Liver (tissue), 3 donors: ENCODE data around the gene MAP1S.

Source experiments
- SP1 ChIP-seq: IDR thresholded peaks from 2 replicates; pipeline ENCODE4 v1.6.1; 2018; ENCODE audit warnings: antibody characterized with exemption, mild to moderate bottlenecking
- TAF1 ChIP-seq: conservative IDR thresholded peaks from 2 replicates; pipeline ENCODE4 v1.6.1; 2016; ENCODE audit warnings: antibody characterized with exemption, mild to moderate bottlenecking
- TF ChIP-seq, protein P1 (sequence below): fragments of 150-350 bp; IDR thresholded peaks from 2 replicates; pipeline ENCODE4 v1.5.1; 2017; ENCODE audit warnings: improper control_type of control experiment, low read depth, low read length; ENCODE audit not compliant: missing input control
- donor health status: healthy.
- donor health status: healthy.

DNA sequence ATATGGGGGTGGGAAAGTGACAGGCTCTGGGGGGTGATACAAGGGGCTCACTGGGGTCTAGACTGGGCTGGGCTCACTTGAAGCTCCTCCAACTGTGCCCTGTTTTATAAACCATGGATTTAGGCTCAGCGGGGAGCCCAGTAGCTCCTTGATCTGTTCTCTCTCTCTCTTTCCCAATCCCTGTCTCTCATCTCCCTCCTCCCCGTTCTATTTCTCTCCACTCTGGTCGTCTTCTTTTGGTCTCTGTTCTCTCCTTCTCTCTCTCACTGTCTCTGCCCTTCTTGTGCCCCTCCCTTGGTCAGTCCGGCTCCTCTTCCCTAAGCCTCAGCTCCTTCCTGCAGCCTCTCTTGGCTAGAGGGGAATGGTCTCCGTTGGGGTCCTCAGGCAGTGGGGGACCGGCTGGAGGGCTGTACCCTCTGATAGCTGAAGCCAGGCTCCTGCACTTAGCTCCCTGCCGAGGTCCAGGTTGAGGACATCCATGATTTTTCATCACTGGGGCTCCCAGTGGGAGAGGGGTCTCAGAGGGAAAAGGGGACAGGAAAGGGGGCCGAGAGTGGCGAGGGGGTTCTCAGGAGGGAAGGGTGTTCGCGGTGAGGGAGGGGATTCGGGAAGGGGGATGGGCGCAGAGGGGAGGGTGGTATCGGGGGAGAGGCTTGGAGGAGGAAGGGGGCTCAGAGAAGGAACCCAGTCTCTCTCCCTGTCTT, 39.6 kb upstream of the MAP1S start:
- TF ChIP-seq, protein P1, sequence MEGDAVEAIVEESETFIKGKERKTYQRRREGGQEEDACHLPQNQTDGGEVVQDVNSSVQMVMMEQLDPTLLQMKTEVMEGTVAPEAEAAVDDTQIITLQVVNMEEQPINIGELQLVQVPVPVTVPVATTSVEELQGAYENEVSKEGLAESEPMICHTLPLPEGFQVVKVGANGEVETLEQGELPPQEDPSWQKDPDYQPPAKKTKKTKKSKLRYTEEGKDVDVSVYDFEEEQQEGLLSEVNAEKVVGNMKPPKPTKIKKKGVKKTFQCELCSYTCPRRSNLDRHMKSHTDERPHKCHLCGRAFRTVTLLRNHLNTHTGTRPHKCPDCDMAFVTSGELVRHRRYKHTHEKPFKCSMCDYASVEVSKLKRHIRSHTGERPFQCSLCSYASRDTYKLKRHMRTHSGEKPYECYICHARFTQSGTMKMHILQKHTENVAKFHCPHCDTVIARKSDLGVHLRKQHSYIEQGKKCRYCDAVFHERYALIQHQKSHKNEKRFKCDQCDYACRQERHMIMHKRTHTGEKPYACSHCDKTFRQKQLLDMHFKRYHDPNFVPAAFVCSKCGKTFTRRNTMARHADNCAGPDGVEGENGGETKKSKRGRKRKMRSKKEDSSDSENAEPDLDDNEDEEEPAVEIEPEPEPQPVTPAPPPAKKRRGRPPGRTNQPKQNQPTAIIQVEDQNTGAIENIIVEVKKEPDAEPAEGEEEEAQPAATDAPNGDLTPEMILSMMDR = no peak
- TF ChIP-seq TAF1 = no peak
- TF ChIP-seq SP1 = no peak
